NT2/D1 (cell line): ENCODE measurements around the gene DBX1.
A peak's percentile ranks its signal among the peaks of the same experiment; 100 is the strongest.

Experiments
- DNase-seq: peaks from one replicate; pipeline ENCODE4 v3.0.0-alpha.2; 2011; ENCODE audit warnings: low read depth, low spot score
- H3K27me3 ChIP-seq: 2 replicates; pipeline ENCODE4 v1.6.0; 2011; ENCODE audit warnings: mild to moderate bottlenecking; ENCODE audit not compliant: insufficient read length, insufficient read depth
- H3K36me3 ChIP-seq: 2 replicates; pipeline ENCODE4 v1.6.1; 2011; ENCODE audit warnings: mild to moderate bottlenecking, low read length, mixed read lengths; ENCODE audit not compliant: insufficient read depth, insufficient read length
- H3K4me1 ChIP-seq: 2 replicates; pipeline ENCODE4 v1.5.1; 2011; ENCODE audit not compliant: insufficient read depth, insufficient read length
- H3K4me3 ChIP-seq: 2 replicates; pipeline ENCODE4 v1.5.1; 2011; ENCODE audit warnings: low read depth; ENCODE audit not compliant: insufficient read length
- H3K9ac ChIP-seq: 2 replicates; pipeline ENCODE4 v1.6.0; 2011; ENCODE audit warnings: low read depth; ENCODE audit not compliant: insufficient read length
- H3K9me3 ChIP-seq: 2 replicates; pipeline ENCODE4 v1.5.1; 2011; ENCODE audit warnings: mild to moderate bottlenecking, low read length; ENCODE audit not compliant: insufficient read depth
- SUZ12 ChIP-seq: IDR thresholded peaks from 2 replicates; pipeline ENCODE4 v1.6.1; 2011; ENCODE audit not compliant: insufficient read length, insufficient read depth; ENCODE audit errors: extremely low read depth
- YY1 ChIP-seq: IDR thresholded peaks from 2 replicates; pipeline ENCODE4 v1.6.1; 2011; ENCODE audit not compliant: insufficient read length, insufficient read depth
- ZNF274 ChIP-seq: IDR thresholded peaks from 2 replicates; pipeline ENCODE4 v1.6.1; 2011; ENCODE audit warnings: mild to moderate bottlenecking, low read depth, low read length

DBX1 gene

DNA sequence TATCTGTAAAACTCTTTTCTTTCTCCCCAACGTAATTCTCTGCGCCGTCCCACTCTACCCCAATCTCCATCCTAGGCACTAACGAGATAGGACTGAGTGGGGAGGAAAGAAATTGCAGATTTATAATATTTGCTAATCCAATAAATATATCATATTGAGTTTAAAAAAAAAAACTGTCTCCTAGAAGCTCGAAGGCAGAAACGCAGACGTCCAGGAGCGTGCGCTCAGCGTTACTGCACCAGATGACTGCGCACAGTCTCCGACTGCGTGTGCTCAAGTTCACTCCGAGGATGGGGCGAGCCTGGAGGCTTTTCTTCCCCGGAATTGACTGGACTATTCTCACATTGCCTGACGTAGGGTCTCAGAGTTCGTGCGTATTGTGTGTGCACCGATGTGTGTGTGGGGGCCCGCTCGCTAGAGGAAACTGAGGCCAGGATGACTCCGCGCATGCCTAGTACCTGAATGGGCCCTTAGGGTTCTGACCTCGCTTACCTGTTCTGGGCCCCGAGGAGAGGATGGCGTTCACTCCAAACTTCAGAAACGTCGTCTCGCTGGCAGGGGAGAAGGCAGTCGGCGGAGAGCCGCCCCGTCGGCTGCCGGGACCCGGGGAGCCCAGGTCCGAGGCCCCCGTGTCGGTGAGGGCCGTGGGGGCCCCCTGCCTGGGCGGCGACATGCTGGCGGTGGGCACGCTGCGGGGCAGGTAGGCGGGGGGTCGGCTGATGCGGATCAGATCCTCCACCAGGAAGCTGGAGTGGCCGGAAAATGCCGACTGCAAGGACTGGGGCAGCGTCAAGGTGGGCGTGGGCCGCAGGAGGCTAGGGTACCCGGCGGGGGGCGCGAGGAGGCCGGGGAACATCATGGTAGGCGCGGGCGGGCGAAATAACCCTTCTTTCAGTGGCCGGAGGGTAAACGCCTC is 551 bp downstream of the DBX1 start:
- Histone ChIP-seq H3K36me3 (no peaks in the 10 kb centered on the region), H3K4me3 (peak overlapping the region; percentile 6), H3K27me3 (peaks cover 97% of the 10 kb centered on the region), H3K9me3 (no peaks in the 10 kb centered on the region), H3K4me1 (peaks cover 8% of the 10 kb centered on the region), H3K9ac (no peak overlapping the region)
- TF ChIP-seq SUZ12 (peak; percentile 78), ZNF274 (no peak)
- DNase-seq: no peak

DNA sequence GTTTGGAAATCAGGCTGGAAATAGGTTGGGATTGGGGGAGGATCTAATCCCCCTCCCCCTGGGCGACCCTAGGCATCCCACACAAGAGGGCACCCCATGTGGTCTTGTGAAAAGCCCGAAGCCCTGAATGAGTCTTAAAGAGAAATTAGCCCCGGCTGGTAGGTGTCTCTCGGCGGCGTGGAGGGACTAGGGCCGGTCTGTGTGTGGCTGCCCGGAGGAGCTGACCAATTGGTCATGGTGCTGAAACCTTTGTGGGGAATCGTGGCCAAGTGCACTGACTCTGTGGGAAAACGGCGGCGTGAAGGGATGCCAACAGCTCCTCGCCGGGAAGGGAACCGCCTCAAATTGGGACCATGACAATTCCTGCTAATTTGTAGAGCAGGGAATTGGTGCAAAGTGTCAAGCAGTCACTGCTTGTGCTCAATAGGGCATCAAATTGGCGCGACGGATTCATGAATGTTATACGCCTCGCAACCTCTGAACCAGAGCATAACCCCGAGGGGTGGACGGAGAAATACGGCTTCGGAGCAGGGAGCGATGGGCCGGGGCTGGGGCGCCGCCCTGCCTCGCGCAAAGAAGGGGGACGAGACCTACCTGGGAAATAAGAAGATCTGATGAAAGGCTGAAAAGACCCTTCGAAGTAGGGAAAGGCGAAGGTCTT is 1.5 kb downstream of the DBX1 start:
- DNase-seq: no peak
- no peak overlapping the region for H3K9ac ChIP-seq
- no peak overlapping the region for H3K4me3 ChIP-seq
- H3K27me3 ChIP-seq: peaks cover 87% of the 10 kb centered on the region
- no peaks in the 10 kb centered on the region for H3K9me3 ChIP-seq
- H3K36me3 ChIP-seq: no peaks in the 10 kb centered on the region
- peaks cover 9% of the 10 kb centered on the region for H3K4me1 ChIP-seq
- no peak for TF ChIP-seq YY1
- peak; percentile 30 for TF ChIP-seq SUZ12

DNA sequence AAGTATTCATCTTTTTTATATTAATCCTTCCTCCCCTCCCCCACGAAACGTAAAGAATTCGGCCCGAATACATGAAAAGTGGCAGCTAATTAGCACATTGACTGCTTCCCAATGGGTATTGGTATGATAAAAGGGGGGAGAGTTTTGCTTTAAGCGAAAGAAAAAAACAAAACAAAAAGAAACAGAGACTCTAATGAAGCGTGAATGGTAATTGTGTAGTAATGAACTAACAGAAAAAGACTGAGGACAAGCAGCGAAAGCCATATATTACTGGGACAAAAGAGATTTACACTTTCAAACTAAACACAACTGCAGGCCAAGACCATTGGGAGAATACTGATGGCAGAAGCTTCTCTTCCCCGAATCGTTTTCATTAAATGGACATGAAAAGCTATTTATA is 2.5 kb downstream of the DBX1 start:
- Histone ChIP-seq H3K36me3 (no peaks in the 10 kb centered on the region), H3K4me1 (peaks cover 10% of the 10 kb centered on the region)
- no peak for TF ChIP-seq ZNF274
- TF ChIP-seq YY1: no peak
- TF ChIP-seq SUZ12: no peak

DNA sequence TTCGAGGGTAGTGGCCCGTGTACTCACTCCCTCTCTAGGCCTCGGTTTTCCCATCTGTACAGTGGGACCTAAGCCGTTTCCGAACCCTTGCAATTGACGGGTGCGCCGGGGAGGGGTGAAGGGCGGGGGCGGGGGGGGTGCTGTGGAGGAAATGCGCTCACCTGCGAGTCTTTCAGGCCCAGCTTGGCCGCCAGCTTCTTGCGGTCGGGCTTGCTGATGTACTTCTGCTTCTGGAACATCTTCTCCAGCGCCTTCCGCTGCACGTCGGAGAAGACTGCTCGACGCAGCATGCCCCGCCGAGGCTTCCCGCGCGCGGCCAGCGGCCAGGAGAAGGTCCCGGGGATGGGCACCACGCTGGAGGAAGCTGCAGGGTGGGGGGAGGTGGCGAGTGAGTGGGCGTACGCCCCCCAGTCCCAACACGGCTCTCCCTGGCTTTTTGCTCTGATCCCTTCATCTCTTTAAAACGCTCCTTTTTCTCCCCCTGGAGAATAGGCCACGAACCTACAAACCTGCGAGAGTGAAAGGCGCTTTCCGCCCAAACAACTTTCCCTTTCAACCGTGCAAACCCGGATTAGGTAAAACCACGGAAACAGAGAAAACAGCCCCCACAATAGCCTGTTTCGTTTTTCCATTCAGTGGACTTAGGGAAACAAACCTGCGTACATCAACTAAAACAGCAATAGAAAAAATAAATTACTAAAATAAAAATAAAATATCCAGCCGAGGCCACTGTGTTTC is 3.2 kb downstream of the DBX1 start:
- no peak for DNase-seq
- H3K9ac ChIP-seq: no peak overlapping the region
- no peaks in the 10 kb centered on the region for H3K9me3 ChIP-seq
- no peak for TF ChIP-seq YY1
- no peak for TF ChIP-seq SUZ12
- TF ChIP-seq ZNF274: no peak
- H3K4me3 ChIP-seq: peak overlapping the region; percentile 68
- peaks cover 71% of the 10 kb centered on the region for H3K27me3 ChIP-seq
- H3K36me3 ChIP-seq: no peaks in the 10 kb centered on the region
- H3K4me1 ChIP-seq: peaks cover 10% of the 10 kb centered on the region

More for the DNA sequence above, 2.5 kb downstream of the DBX1 start:
- H3K27me3 ChIP-seq: peaks cover 77% of the 10 kb centered on the region
- no peaks in the 10 kb centered on the region for H3K9me3 ChIP-seq
- no peak for DNase-seq
- H3K9ac ChIP-seq: no peak overlapping the region
- no peak overlapping the region for H3K4me3 ChIP-seq

DNA sequence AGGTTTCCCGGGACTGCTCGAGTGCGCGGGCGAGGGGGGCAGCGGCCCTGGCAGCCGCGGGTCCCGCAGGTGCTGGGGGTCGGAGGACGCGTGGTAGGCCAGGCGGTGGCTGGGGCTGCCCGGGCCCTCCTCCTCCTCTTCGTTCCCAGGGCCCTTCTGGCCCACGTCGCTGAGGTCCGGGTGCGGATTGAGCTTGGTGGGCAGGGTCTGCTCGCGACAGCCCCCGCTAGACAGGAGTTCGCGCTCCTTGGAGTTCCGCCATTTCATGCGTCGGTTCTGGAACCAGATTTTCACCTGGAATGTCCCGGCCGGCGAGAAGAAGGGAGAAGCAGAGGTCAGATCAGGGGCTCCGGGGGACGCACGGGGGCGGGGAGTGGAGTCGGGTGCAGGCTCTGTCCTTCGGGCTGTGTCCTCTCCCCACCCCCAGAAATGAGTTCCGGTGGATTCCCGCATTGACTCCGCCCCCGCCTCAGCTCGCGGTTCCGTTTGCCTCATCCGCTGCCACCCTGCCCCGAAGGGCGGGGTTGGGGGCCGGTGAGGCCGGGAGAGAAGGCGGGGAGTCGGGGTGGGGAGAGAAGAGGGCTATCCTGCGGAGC is 3.9 kb downstream of the DBX1 start:
- peaks cover 64% of the 10 kb centered on the region for H3K27me3 ChIP-seq
- H3K9me3 ChIP-seq: no peaks in the 10 kb centered on the region
- H3K9ac ChIP-seq: peak overlapping the region; percentile 67
- H3K4me3 ChIP-seq: peak overlapping the region; percentile 68
- TF ChIP-seq YY1 (no peak), SUZ12 (no peak), ZNF274 (no peak)
- H3K4me1 ChIP-seq: peaks cover 8% of the 10 kb centered on the region
- no peaks in the 10 kb centered on the region for H3K36me3 ChIP-seq
- no peak for DNase-seq

DNA sequence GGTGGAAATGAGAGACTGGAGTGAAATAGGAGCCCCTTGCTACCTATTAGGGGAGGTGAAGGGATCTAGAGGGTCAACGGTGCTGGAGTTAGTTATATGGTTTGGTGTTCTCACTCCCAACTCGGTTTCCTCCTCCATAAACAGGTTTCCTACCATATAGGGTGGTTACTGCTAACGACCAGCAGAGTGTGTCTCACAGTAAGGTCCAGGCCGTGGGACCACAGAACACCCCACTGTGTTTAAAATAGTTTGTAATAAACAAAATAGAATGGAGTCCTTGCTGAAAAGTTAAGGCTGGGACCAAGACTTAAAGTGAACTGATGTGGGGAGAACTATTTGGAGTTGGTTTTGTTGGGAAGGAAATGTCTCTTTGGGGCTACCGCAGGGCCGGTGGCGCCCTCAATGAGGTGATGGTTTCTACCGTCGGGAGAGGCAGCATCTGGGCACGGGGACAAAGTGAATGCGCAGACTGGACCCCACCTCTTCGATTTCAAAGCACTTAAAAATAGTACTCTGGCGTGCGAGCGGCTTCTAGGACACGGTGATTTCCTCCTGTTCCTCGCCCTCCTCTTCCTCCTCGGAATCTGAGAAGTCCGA is 4.5 kb downstream of the DBX1 start:
- peaks cover 6% of the 10 kb centered on the region for H3K4me1 ChIP-seq
- H3K4me3 ChIP-seq: peak overlapping the region; percentile 68
- peak overlapping the region; percentile 67 for H3K9ac ChIP-seq
- DNase-seq: no peak
- no peaks in the 10 kb centered on the region for H3K9me3 ChIP-seq
- TF ChIP-seq ZNF274 (no peak), SUZ12 (no peak), YY1 (no peak)
- no peaks in the 10 kb centered on the region for H3K36me3 ChIP-seq
- H3K27me3 ChIP-seq: peaks cover 58% of the 10 kb centered on the region

DNA sequence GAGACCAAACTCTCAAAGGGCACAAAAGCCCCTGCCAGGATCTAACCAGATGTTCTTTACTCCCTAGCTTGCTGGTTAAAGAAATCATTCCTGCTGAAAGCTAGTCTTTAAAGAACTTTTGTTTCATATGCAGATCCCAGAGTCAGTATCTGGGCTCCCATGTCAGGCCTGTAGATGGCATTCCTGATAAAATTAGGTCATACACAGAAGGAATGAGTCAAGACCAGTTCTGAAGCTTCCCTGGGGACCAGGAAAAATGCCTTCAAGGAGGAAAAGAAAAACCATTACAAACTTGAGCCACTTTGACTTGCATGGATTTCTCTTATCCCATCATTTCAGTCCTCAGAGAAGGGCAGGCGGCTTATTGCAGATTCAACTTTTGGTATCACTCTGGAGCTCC is 5.9 kb downstream of the DBX1 start:
- H3K4me3 ChIP-seq: no peak overlapping the region
- no peaks in the 10 kb centered on the region for H3K36me3 ChIP-seq
- DNase-seq: no peak
- TF ChIP-seq YY1 (no peak), ZNF274 (no peak), SUZ12 (no peak)
- H3K9ac ChIP-seq: no peak overlapping the region
- no peaks in the 10 kb centered on the region for H3K9me3 ChIP-seq
- peaks cover 6% of the 10 kb centered on the region for H3K4me1 ChIP-seq
- peaks cover 44% of the 10 kb centered on the region for H3K27me3 ChIP-seq
